PC-9 (cell line): ENCODE measurements around the gene GRIN2A.

Experiments
- EZH2 ChIP-seq: fragments of 200-600 bp; sonication (generic); IDR thresholded peaks from 2 replicates; pipeline ENCODE4 v1.8.0; 2017; ENCODE audit warnings: antibody characterized with exemption, low read depth
- TF ChIP-seq, protein P1 (sequence below): fragments of 200-600 bp; sonication (generic); conservative IDR thresholded peaks from 2 replicates; pipeline ENCODE4 v1.6.1; 2017; ENCODE audit warnings: mixed run types, antibody characterized with exemption, mild to moderate bottlenecking, moderate library complexity

DNA sequence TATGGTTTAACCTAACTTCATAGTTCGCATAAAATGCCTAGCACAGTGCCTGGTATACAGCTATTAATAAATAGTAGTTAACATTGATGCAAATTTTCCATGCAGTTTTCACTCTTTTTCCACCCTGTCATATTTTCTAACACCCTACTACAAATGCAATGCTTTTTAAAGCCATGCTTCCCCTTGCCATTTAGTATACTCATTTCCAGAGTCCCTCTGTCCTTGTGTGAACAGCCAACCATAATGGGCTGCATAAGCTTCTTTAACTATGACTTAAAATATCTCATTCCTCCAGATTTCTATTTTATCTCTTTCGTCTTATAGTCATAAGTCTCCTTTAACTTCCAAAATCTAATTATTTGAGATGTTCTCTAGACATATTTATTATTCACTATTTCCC lies 284.1 kb downstream of the GRIN2A start:
- TF ChIP-seq, protein P1, sequence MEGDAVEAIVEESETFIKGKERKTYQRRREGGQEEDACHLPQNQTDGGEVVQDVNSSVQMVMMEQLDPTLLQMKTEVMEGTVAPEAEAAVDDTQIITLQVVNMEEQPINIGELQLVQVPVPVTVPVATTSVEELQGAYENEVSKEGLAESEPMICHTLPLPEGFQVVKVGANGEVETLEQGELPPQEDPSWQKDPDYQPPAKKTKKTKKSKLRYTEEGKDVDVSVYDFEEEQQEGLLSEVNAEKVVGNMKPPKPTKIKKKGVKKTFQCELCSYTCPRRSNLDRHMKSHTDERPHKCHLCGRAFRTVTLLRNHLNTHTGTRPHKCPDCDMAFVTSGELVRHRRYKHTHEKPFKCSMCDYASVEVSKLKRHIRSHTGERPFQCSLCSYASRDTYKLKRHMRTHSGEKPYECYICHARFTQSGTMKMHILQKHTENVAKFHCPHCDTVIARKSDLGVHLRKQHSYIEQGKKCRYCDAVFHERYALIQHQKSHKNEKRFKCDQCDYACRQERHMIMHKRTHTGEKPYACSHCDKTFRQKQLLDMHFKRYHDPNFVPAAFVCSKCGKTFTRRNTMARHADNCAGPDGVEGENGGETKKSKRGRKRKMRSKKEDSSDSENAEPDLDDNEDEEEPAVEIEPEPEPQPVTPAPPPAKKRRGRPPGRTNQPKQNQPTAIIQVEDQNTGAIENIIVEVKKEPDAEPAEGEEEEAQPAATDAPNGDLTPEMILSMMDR = no peak
- TF ChIP-seq EZH2 = no peak
